ENCODE data around the gene NLRP9. TPM values are rescaled to one million over a fixed set of nuclear protein-coding genes. Genes with fewer than 3 reads are reported as not detected.
"Not testable (repeated sequence)": the region's sequence is repeated elsewhere in the genome, so short reads cannot be mapped to it uniquely, and the experiment has no call there.

The NLRP9 gene
- not detected for polyA plus RNA-seq (2013, experiment 1 of 2; ENCODE audit: insufficient read length)
- polyA plus RNA-seq (2013, experiment 2 of 2; ENCODE audit: insufficient read length) = not detected

DNA sequence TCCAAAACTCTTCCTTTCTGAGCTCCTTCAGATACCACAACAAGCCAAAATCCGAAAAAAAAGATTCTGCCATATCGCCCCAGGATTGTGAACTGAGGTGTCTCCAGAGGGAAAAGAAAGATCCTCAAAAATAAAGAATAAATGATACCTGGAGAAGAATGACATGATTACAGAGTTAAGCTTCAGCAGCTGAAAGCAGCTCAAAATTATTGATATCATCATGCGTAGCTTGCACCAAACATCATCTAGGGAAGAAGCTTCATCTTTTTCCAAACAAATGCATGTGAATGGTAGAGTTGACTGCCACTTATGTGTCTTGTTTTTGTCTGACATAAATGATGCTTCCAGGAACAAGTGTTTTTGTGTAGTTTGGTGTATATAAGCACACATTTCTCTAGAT, at the start of gene NLRP9:
NLRP9 (minus strand) TSS at position 101 of the 400 bp plus-strand sequence; CDS start at position 73, 28 bp downstream.
- DNase-seq = no peak

DNA sequence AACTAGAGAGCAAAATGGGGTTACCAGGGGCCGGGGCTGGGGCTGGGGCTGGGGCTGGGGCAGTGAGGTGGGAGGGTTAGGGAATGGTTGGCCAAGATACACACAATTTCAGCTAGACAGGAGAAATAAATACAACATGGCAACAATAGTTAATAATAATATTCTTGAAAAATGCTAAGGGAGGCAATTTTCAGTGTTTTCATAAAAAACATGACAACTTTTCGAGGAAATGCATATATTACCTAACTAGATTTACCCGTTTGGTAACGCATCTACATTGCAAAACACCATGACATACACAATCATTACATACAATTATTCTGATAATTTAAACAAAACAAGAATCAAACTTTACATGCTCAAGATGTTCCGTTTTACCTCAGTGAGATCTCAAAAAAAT, 42.9 kb upstream of the NLRP9 start:
- DNase-seq = no peak

DNA sequence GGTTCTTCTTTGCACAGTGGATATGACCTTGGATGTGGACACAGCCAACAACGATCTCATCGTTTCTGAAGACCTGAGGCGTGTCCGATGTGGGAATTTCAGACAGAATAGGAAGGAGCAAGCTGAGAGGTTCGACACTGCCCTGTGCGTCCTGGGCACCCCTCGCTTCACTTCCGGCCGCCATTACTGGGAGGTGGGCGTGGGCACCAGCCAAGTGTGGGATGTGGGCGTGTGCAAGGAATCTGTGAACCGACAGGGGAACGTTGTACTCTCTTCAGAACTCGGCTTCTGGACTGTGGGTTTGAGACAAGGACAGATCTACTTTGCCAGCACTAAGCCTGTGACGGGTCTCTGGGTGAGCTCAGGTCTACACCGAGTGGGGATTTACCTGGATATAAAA, 40.1 kb upstream of the NLRP9 start:
- no peak for DNase-seq

DNA sequence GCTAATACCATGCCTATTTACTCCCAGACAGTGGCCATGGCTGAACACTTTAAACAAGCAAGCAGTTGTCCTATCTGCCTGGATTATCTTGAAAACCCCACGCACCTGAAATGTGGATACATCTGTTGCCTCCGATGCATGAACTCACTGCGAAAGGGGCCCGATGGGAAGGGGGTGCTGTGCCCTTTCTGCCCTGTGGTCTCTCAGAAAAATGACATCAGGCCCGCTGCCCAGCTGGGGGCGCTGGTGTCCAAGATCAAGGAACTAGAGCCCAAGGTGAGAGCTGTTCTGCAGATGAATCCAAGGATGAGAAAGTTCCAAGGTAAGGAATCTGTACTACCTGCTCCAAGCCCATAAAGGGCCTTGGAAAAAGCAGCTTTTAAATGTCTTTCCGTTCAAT, 39.3 kb upstream of the NLRP9 start:
- DNase-seq = no peak

DNA sequence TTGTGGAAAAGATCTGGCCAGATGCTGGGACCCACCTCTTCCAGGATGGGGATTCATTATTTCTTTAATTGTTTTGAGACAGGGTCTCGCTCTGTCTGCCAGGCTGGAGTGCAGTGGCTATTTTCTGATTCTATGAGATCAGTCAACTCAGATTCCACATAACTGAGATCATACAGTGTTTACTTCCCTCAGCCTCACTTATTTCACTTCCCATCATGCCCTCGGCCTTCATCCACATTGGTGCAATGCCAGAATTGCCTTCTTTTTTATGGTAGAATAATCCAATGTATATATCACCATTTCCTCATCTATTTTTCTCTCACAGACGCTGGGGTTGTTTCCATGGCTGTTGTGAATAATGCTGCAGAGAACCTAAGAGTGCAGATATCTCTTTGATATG, 31.4 kb upstream of the NLRP9 start:
- DNase-seq = not testable (repeated sequence)

DNA sequence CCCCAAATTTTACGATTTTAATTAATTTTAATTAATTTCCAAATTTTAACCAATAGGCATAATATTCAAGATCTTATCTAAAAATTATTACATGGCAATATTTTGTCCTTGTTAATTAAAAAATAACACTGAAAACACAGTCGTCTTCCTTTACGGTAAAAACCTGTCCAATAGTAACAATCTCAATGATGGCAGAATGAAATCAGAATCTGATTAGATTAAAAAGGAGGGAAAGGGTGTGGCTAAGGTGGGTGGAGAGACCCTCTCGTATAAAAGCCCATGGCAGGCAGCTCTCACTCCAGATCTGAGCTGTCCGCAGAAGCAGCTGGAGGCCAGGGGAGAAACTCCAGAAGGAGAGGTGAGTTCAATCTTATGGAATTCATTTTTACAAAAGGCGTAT, 30.6 kb upstream of the NLRP9 start, which contains the start of gene RFPL4AL1:
RFPL4AL1 (plus strand) TSS at position 301 of the 400 bp plus-strand sequence. CDS start 2,687 bp downstream, outside the sequence.
- DNase-seq = not testable (repeated sequence)

DNA sequence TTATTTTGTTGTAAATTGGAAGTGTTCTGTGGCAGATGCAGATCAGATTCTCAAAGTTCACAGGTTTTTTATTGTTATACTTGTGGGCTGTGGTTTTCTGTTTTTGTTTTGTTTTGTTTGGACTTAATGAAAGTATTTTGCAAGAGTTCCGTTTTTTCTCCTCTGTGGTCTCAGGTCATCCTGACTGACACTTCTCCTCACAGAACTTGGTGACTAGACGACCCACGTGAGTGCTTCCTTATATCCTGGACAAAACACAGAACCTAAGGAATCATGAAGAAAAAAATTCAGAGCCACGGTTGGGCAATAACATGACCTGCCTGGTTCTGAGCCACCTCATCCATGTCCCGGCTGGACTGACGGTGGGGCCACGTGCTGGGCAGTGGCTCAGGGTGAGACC, 28.3 kb upstream of the NLRP9 start:
- no peak for DNase-seq

DNA sequence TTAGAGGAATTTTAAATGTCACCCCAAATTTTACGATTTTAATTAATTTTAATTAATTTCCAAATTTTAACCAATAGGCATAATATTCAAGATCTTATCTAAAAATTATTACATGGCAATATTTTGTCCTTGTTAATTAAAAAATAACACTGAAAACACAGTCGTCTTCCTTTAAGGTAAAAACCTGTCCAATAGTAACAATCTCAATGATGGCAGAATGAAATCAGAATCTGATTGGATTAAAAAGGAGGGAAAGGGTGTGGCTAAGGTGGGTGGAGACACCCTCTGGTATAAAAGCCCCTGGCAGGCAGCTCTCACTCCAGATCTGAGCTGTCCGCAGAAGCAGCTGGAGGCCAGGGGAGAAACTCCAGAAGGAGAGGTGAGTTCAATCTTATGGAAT, 20.6 kb upstream of the NLRP9 start, which contains the start of gene RFPL4A:
RFPL4A (plus strand) TSS at position 301 of the 400 bp plus-strand sequence. CDS start 2,704 bp downstream, outside the sequence.
- DNase-seq = not testable (repeated sequence)

DNA sequence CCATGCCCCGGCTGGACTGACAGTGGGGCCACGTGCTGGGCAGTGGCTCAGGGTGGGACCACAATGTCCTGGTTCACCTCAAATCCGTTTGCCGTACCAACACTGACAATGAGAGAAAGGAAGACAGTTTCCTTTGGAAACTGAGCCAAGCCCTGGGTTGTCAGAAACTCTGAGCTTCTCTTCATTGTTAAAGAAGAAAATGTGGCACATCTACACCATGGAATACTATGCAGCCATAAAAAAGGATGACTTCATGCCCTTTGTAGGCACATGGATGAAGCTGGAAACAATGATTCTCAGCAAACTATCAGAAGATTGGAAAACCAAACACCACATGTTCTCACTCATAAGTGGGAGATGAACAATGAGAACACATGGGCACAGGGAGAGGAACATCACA, 18.6 kb upstream of the NLRP9 start:
- DNase-seq = not testable (repeated sequence)

DNA sequence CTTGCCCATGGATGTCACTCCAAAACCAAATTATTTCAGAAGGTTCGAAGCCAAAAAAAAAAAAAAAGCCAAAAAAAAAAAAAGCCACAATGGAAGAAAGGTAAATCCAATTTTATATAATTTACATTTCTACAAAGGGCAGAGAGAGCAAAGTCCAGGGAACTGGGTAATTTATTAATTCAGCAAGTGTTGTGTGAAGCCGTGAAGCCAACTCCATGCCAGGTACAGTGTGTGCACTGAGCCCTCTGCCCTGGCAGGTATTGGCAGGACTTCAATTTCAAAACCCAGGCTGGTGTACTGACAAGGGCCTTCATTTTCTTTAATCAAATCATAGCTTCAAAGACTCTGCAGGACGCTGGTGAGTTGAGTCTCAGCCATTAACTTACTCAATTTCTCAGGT, 15.2 kb upstream of the NLRP9 start:
- no peak for DNase-seq

DNA sequence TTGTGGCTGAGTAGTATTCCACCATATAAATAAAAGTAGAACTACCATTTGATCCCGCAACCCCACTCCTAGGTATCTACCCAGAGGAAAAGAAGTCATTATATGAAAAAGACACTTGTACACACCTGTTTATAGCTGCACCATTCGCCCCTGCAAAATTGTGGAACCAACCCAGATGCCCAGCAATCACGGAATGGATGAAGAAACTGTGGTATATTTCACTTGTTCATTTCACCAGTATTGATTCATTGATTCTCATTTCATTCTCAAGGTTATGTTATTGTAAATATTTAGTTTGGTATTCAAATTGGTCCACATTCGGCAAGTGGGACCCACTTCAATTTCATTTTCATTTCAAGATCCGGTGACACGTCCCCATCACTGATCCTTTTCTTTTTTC, 12.5 kb upstream of the NLRP9 start:
- no peak for DNase-seq

DNA sequence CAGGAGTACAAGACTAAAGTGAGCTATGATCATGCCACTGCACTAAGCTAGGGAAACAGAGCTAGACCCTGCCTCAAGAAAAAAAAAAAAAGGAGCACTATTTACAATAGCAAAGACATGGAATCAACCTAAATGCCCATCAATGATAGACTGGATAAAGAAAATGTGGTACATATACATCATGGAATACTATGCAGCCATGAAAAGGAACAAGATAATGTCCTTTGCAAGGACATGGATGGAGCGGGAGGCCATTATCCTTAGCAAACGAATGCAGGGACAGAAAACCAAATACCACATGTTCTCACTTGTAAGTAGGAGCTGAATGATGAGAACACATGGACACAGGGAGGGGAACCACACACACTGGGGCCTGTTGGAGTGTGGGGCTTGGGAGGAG, 7.8 kb downstream of the NLRP9 start:
- DNase-seq = not testable (repeated sequence)

DNA sequence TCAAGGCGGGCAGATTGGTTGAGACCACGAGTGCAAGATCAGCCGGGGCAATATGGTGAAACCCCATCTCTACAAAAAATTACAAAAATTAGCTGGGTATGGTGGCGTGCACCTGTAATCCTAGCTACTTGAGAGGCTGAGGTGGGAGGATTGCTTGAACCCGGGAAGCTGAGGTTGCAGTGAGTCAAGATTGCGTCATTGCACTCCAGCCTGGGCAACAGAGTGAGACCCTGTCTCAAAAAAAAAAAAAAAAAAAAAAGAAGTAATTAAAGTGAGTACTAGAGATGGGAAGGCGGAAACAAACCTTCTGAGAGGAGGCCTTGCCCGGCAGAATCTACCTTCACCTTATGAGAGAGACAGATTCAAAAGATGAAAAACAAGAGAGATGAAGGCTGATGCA, 14.7 kb downstream of the NLRP9 start:
- no peak for DNase-seq

DNA sequence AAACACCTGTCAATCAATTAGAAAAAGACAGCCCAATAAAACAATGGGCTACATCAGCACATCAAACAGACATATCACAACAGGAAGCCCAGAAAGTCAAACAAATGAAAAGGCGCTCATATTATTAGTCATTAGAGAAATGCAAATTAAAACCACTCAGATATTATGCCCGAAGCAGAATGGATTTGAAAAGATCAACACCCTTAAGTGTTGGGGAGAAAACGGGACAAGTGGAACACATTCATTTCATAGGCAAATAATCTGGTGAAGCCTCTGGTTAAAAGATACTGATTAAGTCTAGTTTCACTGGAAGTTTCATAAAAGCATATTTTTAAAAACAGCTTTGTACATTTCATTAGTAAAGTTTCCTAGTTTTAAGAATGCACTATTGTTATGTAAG, 17.4 kb downstream of the NLRP9 start:
- DNase-seq = no peak

DNA sequence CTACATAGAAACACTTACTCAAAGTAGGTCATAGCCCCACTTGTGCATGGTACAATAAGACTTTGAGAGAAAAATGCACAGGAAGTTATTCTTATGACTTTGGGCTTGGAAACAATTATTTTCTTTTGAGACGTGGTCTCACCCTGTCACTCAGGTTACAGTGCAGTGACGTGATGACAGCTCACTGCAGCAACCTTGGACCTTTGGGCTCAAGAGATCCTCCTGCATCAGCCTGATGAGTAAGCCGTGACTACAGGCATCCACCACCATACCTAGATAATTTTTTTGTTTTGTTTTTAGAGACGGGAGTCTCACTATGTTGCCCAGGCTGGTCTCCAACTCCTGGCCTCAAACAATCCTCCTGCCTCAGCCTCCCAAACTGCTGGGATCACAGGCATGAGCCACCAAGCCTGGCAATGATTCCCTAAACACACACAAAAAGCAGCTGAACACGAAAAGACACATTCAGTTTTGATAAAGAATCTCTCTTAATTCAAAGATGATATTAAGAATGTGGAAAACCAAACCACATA, 17.9 kb downstream of the NLRP9 start:
- DNase-seq = no peak

DNA sequence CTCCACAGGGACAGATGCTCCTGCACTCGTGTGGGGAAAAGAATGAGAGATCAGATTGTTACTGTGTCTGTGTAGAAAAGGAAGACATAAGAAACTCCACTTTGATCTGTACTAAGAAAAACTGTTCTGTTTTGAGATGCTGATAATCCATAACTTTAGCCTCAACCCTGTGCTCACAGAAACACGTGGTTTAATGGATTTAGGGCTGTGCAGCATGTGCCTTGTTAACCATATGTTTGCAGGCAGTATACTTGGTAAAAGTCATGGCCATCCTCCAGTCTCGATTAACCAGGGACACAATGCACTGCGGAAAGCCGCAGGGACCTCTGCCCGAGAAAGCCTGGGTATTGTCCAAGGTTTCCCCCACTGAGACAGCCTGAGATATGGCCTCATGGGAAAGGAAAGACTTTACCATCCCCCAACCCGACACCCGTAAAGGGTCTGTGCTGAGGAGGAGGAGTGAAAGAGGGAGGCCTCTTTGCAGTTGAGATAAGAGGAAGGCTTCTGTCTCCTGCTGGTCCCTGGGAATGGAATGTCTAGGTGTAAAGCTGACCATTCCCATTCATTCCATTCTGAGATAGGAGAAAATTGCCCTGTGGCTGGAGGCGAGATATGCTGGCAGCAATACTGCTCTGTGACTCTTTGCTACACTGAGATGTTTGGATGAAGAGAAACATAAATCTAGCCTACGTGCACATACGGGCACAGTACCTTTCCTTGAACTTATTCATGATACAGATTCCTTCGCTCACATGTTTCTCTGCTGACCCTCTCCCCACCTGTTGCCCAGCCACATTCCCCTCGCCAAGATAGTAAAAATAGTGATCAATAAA, 20.1 kb downstream of the NLRP9 start:
- not testable (repeated sequence) for DNase-seq

DNA sequence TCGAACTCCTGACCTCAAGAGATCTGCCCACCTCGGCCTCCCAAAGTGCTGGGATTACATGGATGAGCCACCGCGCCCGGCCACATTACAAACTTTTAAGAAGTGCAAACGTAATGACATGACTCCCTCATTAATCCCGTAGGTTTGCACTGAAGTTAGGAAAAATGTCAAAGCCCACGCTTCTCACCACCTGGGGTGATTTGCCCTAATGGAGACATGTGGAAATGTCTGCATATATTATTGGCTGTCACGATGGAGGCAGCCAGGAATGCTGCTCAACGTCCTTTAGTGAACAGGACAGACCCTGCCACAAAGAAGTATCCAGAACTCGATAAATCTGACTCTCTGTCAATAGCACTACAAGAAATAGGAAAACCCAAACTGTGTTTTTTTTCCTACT, 21.0 kb downstream of the NLRP9 start:
- no peak for DNase-seq

DNA sequence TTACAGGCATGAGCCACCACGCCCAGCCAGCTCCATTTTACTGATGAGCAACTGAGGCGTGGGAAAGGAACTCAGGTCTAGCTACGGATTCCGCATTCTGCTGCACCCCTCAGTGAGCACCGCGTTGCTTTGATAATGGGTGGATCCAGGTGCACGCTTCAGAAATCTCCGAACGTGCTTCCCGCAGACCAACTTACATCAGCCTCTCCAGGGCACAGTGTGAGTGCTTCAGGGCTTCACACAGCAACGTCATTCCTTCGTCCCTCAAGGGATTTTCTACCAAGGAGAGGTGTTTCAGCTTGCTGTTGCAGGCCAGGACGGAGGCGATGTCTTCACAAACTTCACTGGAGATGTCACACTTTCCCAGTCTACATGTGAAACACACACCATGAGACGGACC, 21.7 kb downstream of the NLRP9 start:
- no peak for DNase-seq

DNA sequence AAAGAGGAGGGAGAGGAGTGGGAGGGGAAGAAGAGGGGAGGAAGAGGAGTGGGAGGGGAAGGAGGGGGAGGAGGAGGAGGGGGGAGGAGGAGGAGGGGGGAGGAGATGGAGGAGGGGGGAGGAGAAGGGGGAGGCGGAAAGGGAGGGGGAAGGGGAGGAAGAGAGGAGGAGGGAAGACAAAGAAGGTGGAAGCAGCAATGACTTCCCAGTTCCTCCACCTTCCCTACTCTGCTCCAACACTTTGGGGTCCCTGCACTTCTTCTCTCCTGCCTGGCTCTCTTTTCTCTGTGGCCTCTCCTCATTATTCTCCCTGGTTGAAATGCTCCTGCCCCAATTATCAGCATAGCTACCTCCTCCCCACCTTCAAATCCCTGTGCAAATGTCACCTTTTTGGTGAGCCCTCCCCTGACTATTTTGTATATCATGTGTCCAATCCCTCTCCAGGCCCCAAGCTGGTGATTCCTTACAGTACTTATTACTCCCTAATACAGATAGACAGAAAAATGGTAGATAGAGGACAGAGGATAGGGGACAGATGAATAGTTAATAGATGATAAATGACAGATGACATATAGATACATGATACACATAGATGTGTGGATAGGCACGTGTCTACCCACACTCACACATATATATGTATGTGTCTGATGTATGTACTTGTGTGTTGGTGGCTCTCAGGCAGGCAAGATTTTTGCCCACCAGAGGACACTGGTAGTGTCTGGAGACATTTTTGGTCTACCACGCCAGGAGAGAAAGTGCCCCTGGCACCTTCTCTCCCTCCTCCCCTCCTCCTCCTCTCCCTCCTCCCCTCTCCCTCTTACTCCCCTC, 25.2 kb downstream of the NLRP9 start:
- no peak for DNase-seq

DNA sequence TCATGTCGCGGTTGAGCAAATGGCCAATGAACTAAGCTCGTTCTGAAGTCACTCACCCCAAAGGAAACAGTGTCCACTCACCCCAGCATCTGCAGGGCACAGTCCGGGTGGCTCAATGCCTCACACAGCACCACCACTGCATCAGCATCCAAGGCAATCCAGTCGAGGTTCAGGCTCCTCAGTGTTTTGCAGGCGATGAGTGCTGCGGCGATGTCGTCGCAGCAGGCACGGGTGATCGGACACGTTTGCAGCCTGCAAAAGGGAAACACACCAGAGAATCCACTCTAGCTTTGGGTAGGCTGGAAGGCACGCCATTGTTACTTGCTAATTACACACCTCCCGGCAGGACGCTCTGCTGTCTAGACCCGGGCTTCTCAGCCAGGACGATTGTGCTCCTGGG, 26.5 kb downstream of the NLRP9 start:
- no peak for DNase-seq

DNA sequence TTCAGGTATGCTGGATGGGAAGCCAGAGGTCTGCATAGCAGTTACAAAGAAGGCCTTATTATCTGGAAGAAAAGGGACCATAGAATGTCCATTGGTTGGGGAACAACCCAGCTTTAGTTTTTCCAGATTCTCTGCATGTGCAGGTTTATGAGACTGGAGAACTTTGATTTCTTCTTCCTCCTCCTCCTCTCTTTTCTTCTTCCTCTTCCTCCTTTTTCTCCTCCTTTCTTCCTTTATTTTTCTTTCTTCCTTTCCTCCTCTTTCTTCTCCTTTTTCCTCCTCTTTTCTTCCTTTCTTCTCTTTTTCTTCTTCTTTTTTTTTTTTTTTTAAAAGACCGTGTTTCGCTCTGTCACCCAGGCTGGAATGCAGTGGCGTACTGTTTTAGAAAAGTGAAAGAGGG, 32.2 kb downstream of the NLRP9 start:
- DNase-seq = no peak

DNA sequence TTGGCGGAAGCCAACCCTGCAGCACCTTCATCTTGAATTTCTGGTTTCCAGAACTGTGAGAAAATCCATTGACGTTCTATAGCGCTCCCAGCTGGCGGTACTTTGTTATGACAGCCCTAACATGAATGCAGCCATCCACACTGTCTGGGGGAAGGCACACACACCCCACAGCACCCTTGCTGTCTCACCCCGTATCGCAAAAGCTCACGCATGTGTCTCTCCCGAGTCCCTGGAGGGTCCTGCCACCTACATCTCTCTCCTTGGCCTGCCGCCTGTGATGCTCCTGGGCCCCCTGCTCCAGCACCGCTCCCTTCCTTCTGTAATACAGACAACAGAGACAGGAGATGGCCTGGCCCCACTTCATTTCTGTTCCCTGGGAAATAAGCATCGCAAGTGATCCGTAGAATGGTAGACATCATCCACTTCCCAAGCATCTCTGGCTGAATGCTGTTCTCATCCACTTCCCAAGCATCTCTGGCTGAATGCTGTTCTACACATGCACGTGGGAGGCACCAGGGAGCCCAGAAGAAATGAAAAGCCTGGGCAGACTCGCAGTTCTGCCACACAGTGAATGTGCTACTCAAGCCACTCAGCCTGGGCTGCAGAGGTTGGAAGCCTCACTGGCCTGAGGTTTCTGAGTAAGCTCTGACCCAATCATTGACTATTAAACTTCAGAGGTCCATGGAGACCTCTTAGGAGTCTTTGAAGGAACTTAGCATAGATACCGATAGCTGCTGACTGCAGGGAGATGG, 33.5 kb downstream of the NLRP9 start:
- no peak for DNase-seq

Measured in fibroblast of skin of back (primary cell).